Left colon (tissue), 2 donors: Measurements from ENCODE around the gene ARFGAP1. TPM values are rescaled to one million over a fixed set of nuclear protein-coding genes. Genes with fewer than 3 reads are reported as not detected.
A peak's percentile ranks its signal among the peaks of the same experiment; 100 is the strongest.

ENCODE experiments used
- ATAC-seq: fragments of 200-7000 bp; cut with Tn5 transposase; one replicate; pipeline ENCODE4 v1.9.1; 2020; ENCODE audit warnings: mild to moderate bottlenecking, moderate library complexity
- DNase-seq, 2 donors: peaks; one replicate each; pipeline ENCODE4 v3.0.0-alpha.2; 2020
- intact Hi-C, 2 donors: fragments of 100-400 bp; cut with DNase I in 1 of 2; cut with micrococcal nuclease in 1 of 2; formaldehyde crosslinking; loops; one replicate each; pipeline versions ENCODE4 v1.11.2 to v1.14.0; 2022; cut with DNase I, micrococcal nuclease
- total RNA-seq, 2 donors: library from RNA; stranded (reverse); fragmentation: NEBNext Ultra II Directional; extraction: Animal tissue kit (Norgen Biotek cat#: 25700); gene quantifications; one replicate each; pipeline ENCODE4 v1.2.1, GENCODE V29; 2021
- donor health status: DM: no; HTN: no; CAD: no.
- donor health status: DM: yes; HTN: yes; CAD: no.

Gene ARFGAP1
- total RNA-seq, 2 donors from 2014 or later: 67.4 to 95.2 TPM

GRCh38 chr20:63284981-63285524 lies 12.4 kb downstream of the ARFGAP1 start:
- ATAC-seq (no peak), DNase-seq (no peak)
- intact Hi-C loops: no loop called here

- intact Hi-C loops: no loop called here
- ATAC-seq: no peak
- no peak for DNase-seq
Observed at GRCh38 chr20:63285636-63286615, 13.3 kb downstream of the ARFGAP1 start.

- intact Hi-C loops: no loop called here
- ATAC-seq (no peak), DNase-seq (no peak)
Observed at GRCh38 chr20:63286781-63287696, 14.4 kb downstream of the ARFGAP1 start.

- DNase-seq (no peak), ATAC-seq (no peak)
- intact Hi-C loops: no loop called here
Observed at GRCh38 chr20:63287697-63288580, 15.3 kb downstream of the ARFGAP1 start.

GRCh38 chr20:63288581-63289251 lies 16.1 kb downstream of the ARFGAP1 start:
- peak; percentile 3 for ATAC-seq
- intact Hi-C loops: no loop called here

GRCh38 chr20:63289311-63290135 lies 16.9 kb downstream of the ARFGAP1 start:
- no peak for DNase-seq
- peak; percentile 4 for ATAC-seq
- intact Hi-C loops: no loop called here

More at GRCh38 chr20:63288581-63289251, 16.1 kb downstream of the ARFGAP1 start:
- no peak for DNase-seq

GRCh38 chr20:63290136-63290676 lies 17.6 kb downstream of the ARFGAP1 start:
- intact Hi-C loops: no loop called here
- no peak for DNase-seq
- peak; percentile 5 for ATAC-seq

GRCh38 chr20:63290677-63291472 lies 18.3 kb downstream of the ARFGAP1 start:
- intact Hi-C loops: no loop called here
- DNase-seq (peak in 1 of 2 donors; percentile 67), ATAC-seq (peak; percentile 66)

GRCh38 chr20:63291811-63292210 lies 19.2 kb downstream of the ARFGAP1 start:
- ATAC-seq (no peak), DNase-seq (no peak)
- intact Hi-C loops: no loop called here

- no peak for ATAC-seq
- intact Hi-C loops: no loop called here
- no peak for DNase-seq
Observed at GRCh38 chr20:63292292-63292701, 19.7 kb downstream of the ARFGAP1 start.

- ATAC-seq (no peak), DNase-seq (no peak)
- intact Hi-C loops: no loop called here
Observed at GRCh38 chr20:63292904-63293303, 20.3 kb downstream of the ARFGAP1 start, which contains the start of gene COL20A1. Gene COL20A1, plus strand, starts transcription at chr20:63293186. Its CDS starts 1,922 bp downstream, at chr20:63295108.

GRCh38 chr20:63293456-63293855 lies 20.8 kb downstream of the ARFGAP1 start:
- intact Hi-C loops: no loop called here
- ATAC-seq: no peak
- no peak for DNase-seq

GRCh38 chr20:63293871-63294535 lies 21.4 kb downstream of the ARFGAP1 start:
- no peak for ATAC-seq
- DNase-seq: no peak
- intact Hi-C loops: no loop called here

GRCh38 chr20:63294536-63294900 lies 21.9 kb downstream of the ARFGAP1 start:
- ATAC-seq (no peak), DNase-seq (no peak)
- intact Hi-C loops: no loop called here

- ATAC-seq (no peak), DNase-seq (no peak)
- intact Hi-C loops: no loop called here
Observed at GRCh38 chr20:63295018-63295417, 22.4 kb downstream of the ARFGAP1 start.
